PC-9 (cell line): ENCODE measurements around the gene PRUNE2.

ENCODE experiments used
- CTCF ChIP-seq: fragments of 200-600 bp; sonication (generic); conservative IDR thresholded peaks from 2 replicates; pipeline ENCODE4 v1.6.1; 2017; ENCODE audit warnings: mixed run types, antibody characterized with exemption, mild to moderate bottlenecking, moderate library complexity
- EZH2 ChIP-seq: fragments of 200-600 bp; sonication (generic); IDR thresholded peaks from 2 replicates; pipeline ENCODE4 v1.8.0; 2017; ENCODE audit warnings: antibody characterized with exemption, low read depth

GRCh38 chr9:76803762-76804161 is 102.2 kb downstream of the PRUNE2 start:
- TF ChIP-seq EZH2 (no peak), CTCF (no peak)
